Thymus (tissue), 11 donors: Measurements from ENCODE around the gene SNRPA1. TPM values are rescaled to one million over a fixed set of nuclear protein-coding genes. Genes with fewer than 3 reads are reported as not detected.

Experiments used
- DNase-seq, 9 donors: peaks; one replicate each; pipeline ENCODE4 v3.0.0-alpha.2; 2013; ENCODE audit warnings: low spot score in 9 of 9, low read depth in 6 of 9, missing footprints in 1 of 9
- H3K27ac ChIP-seq, 2 donors: one replicate each; pipeline ENCODE4 v1.5.1; 2013; ENCODE audit warnings: control low read depth in 1 of 2, low read depth in 1 of 2, low read length in 1 of 2, mild to moderate bottlenecking in 1 of 2, moderate library complexity in 1 of 2
- H3K27me3 ChIP-seq, 2 donors: one replicate each; pipeline ENCODE4 v1.5.1; 2013; ENCODE audit warnings: low read length in 1 of 2; ENCODE audit not compliant: control insufficient read depth in 2 of 2, insufficient read depth in 1 of 2
- H3K36me3 ChIP-seq, 2 donors: one replicate each; pipeline ENCODE4 v1.5.1; 2013; ENCODE audit warnings: low read length in 1 of 2, mild to moderate bottlenecking in 1 of 2, moderate library complexity in 1 of 2; ENCODE audit not compliant: control insufficient read depth in 2 of 2, insufficient read depth in 2 of 2
- H3K4me1 ChIP-seq, 2 donors: one replicate each; pipeline ENCODE4 v1.5.1; 2013; ENCODE audit warnings: low read length in 2 of 2; ENCODE audit not compliant: control insufficient read depth in 2 of 2, insufficient read depth in 2 of 2
- H3K4me3 ChIP-seq, 2 donors: one replicate each; pipeline ENCODE4 v1.5.1; 2013; ENCODE audit warnings: low read length in 2 of 2, control low read depth in 1 of 2, mild to moderate bottlenecking in 1 of 2
- H3K9me3 ChIP-seq, 2 donors: one replicate each; pipeline ENCODE4 v1.5.1; 2013; ENCODE audit warnings: low read length in 1 of 2, mild to moderate bottlenecking in 1 of 2; ENCODE audit not compliant: control insufficient read depth in 2 of 2, insufficient read depth in 1 of 2
- WGBS: extraction: QIAGEN DNeasy Blood & Tissue Kit; methylation state at CpG from one replicate; pipeline ENCODE4 v1.1.7; 2013; 5-methylcytosine and 5-hydroxymethylcytosine counted together
- polyA plus RNA-seq: library from polyadenylated mRNA; stranded (reverse); fragments of 200-250 nt; gene quantifications from one replicate; pipeline ENCODE4 v1.2.3, GENCODE V29; 2013
- total RNA-seq: library from RNA; stranded (reverse); fragments of 120-200 nt; gene quantifications from one replicate; pipeline ENCODE4 v1.2.4, GENCODE V29; 2013
- donor health status: healthy.

Gene SNRPA1
- total and polyA plus RNA-seq, 2 donors, result 47.7 to 71.4 TPM

GRCh38 chr15:101286471-101287114 is 8.5 kb downstream of the SNRPA1 start:
- Histone ChIP-seq H3K27me3 (no peaks in the 10 kb centered on the region), H3K9me3 (no peaks in the 10 kb centered on the region), H3K27ac (no peak overlapping the region), H3K4me1 (no peaks in the 10 kb centered on the region), H3K4me3 (no peak overlapping the region), H3K36me3 (peaks cover 32 to 77% of the 10 kb centered on the region in 2 donors)
- 95% methylated on average over 9 of the region's 9 CpGs for WGBS
- no peak for DNase-seq

- WGBS, result 98% methylated on average over 6 of the region's 6 CpGs
- H3K27me3 ChIP-seq, result no peaks in the 10 kb centered on the region
- no peaks in the 10 kb centered on the region for H3K4me1 ChIP-seq
- H3K36me3 ChIP-seq, result peaks cover 40 to 75% of the 10 kb centered on the region in 2 donors
- no peaks in the 10 kb centered on the region for H3K9me3 ChIP-seq
- DNase-seq, result no peak
- no peak overlapping the region for H3K4me3 ChIP-seq
- no peak overlapping the region for H3K27ac ChIP-seq
These were observed 11.1 kb downstream of the SNRPA1 start for GRCh38 chr15:101283931-101284330.

DNA sequence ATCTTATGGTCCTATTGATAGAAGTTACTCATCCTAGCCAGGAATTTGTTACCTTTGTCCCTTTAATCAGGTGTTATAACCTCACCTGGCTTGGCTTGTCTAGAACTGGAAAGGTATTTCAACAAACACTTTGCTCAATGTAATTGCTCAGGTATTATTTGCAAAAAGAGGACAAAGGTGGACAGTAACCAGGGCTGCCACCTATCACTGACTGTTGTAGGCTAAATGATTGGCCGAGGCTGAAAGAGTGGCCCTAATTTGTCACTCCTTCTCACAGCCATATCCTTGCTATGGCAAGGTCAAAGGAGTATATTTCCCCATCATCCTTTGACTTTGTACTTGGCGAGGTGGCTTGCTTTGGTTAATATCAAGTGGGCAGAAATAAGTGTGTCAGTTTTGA is 15.0 kb downstream of the SNRPA1 start:
- no peaks in the 10 kb centered on the region for H3K27me3 ChIP-seq
- WGBS, result 97% methylated on average over 2 of the region's 2 CpGs
- no peaks in the 10 kb centered on the region for H3K9me3 ChIP-seq
- H3K36me3 ChIP-seq, result peaks cover 28 to 46% of the 10 kb centered on the region in 2 donors
- H3K27ac ChIP-seq, result no peak overlapping the region
- no peak for DNase-seq
- no peak overlapping the region for H3K4me3 ChIP-seq
- H3K4me1 ChIP-seq, result peaks cover 9 to 11% of the 10 kb centered on the region in 2 donors

- H3K4me3 ChIP-seq, result peak overlapping the region; percentile 37 to 95
- no peaks in the 10 kb centered on the region for H3K27me3 ChIP-seq
- peaks cover 9 to 11% of the 10 kb centered on the region in 2 donors for H3K4me1 ChIP-seq
- H3K36me3 ChIP-seq, result peaks cover 26 to 49% of the 10 kb centered on the region in 2 donors
- H3K9me3 ChIP-seq, result no peaks in the 10 kb centered on the region
- no peak for DNase-seq
- no peak overlapping the region for H3K27ac ChIP-seq
- 94% methylated on average over 12 of the region's 12 CpGs for WGBS
These were observed 17.0 kb downstream of the SNRPA1 start for GRCh38 chr15:101277943-101278564.

- DNase-seq, result peak in 8 of 9 donors; percentile 66 to 91 (median 83)
- Histone ChIP-seq H3K27me3 (no peaks in the 10 kb centered on the region), H3K4me3 (peak within 1 kb of the TSS; percentile 74 to 95), H3K36me3 (peaks cover 30 to 49% of the 10 kb centered on the region in 2 donors), H3K27ac (peak within 1 kb of the TSS; percentile 51 to 81), H3K4me1 (peaks cover 9 to 11% of the 10 kb centered on the region in 2 donors), H3K9me3 (no peaks in the 10 kb centered on the region)
- under 1% methylated on average over 91 of the region's 91 CpGs for WGBS
These were observed 17.8 kb downstream of the SNRPA1 start, which contains the start of gene SELENOS for GRCh38 chr15:101277038-101277822. Gene SELENOS (minus strand): TSS chr15:101277485. CDS start chr15:101277417, 68 bp downstream.

GRCh38 chr15:101276501-101277037 is 18.5 kb downstream of the SNRPA1 start:
- DNase-seq, result peak in 1 of 9 donors; percentile 34
- 24% methylated on average over 14 of the region's 14 CpGs for WGBS
- Histone ChIP-seq H3K4me1 (peaks cover 9 to 11% of the 10 kb centered on the region in 2 donors), H3K36me3 (peaks cover 33 to 48% of the 10 kb centered on the region in 2 donors), H3K4me3 (peak overlapping the region; percentile 74 to 95), H3K9me3 (no peaks in the 10 kb centered on the region), H3K27me3 (no peaks in the 10 kb centered on the region), H3K27ac (peak overlapping the region; percentile 51 to 81)

GRCh38 chr15:101275018-101275417 is 20.0 kb downstream of the SNRPA1 start:
- no peaks in the 10 kb centered on the region for H3K27me3 ChIP-seq
- no peaks in the 10 kb centered on the region for H3K9me3 ChIP-seq
- peaks cover 38 to 51% of the 10 kb centered on the region in 2 donors for H3K36me3 ChIP-seq
- DNase-seq, result no peak
- peaks cover 9 to 11% of the 10 kb centered on the region in 2 donors for H3K4me1 ChIP-seq
- 95% methylated on average over 5 of the region's 5 CpGs for WGBS
- no peak overlapping the region for H3K4me3 ChIP-seq
- no peak overlapping the region for H3K27ac ChIP-seq

DNA sequence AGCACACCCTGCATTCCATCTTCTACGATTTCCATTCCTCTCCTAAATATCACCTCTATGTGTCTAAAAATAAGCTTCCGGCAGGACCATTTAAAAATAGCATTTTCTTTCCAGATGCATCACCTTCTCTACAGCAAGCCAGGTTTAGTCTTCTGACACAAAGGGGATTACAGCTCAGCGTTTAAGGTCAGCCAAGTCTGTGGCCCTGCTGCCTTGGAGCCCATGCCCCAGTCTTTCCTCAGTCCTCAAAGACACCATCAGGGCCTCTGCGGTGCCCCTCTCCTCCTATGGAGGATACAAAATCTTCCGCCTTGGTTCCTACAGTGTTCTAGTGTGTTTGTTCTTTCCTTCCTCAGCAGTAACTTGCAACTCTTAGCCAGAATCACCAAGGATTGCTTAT is 21.5 kb downstream of the SNRPA1 start:
- Histone ChIP-seq H3K4me1 (peaks cover 9 to 11% of the 10 kb centered on the region in 2 donors), H3K9me3 (no peaks in the 10 kb centered on the region), H3K27ac (no peak overlapping the region), H3K4me3 (no peak overlapping the region), H3K27me3 (no peaks in the 10 kb centered on the region), H3K36me3 (peaks cover 41 to 50% of the 10 kb centered on the region in 2 donors)
- whole genome bisulfite sequencing, result 86% methylated on average over 5 of the region's 5 CpGs
- no peak for DNase-seq
